ENCODE data around the gene KIRREL1.

Gene KIRREL1

GRCh38 chr1:158020259-158020885 is 26.9 kb downstream of the KIRREL1 start:
- TF ChIP-seq CTCF (IDR thresholded peaks at IDR 0.05; ENCODE audit: low read depth, low read length, missing control alignments), result no peak
- no peak for DNase-seq (ENCODE audit: low read depth)

GRCh38 chr1:158020886-158021620 is 27.6 kb downstream of the KIRREL1 start:
- TF ChIP-seq CTCF (IDR thresholded peaks at IDR 0.05; ENCODE audit: low read depth, low read length, missing control alignments), result no peak
- H3K4me3 ChIP-seq (ENCODE audit: low read depth, low read length), result no peak overlapping the region
- no peak for DNase-seq (ENCODE audit: low read depth)

More at GRCh38 chr1:158020259-158020885, 26.9 kb downstream of the KIRREL1 start:
- H3K4me3 ChIP-seq (ENCODE audit: low read depth, low read length), result no peak overlapping the region

- no peak for TF ChIP-seq CTCF (IDR thresholded peaks at IDR 0.05; ENCODE audit: low read depth, low read length, missing control alignments)
- DNase-seq (ENCODE audit: low read depth), result no peak
- H3K4me3 ChIP-seq (ENCODE audit: low read depth, low read length), result no peak overlapping the region
These were observed 28.3 kb downstream of the KIRREL1 start for GRCh38 chr1:158021721-158022120.

DNA sequence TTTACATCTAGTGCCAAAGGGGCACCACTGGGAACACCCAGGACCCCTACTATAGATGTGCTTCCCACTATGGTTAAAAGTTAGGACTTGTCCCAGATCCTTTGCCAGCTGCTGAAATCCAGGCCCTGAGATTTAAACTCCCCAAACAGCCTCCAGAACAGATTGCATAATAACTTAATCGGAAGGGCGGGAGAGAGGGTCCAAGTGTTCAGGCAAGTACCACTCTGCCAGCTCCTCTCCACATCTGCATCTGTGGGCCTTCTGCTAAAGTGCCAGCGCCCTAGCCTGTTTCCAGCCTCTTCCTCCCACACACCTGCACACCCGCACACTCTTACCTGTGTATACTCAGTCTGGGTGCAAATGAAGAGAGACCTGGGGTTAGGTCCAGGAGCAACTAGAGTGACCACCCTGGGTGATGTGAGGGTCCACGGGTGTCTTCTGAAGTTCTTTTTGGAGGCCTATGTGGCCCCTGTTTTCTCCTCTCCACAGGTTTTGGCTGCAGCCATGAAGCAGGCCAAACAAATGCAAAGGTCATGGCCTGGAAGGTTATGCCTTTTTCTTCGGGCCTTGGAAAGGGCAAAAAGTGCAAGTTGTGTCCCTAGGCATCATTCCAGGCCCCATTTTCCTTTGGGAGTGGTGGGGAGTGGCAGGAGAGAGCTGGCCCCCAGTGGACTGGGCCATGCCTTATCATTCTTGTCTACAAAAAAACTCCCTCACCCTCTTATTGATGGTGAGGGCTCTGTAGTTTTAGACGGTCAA is 29.3 kb downstream of the KIRREL1 start:
- DNase-seq (ENCODE audit: low read depth), result no peak
- no peak for TF ChIP-seq CTCF (IDR thresholded peaks at IDR 0.05; ENCODE audit: low read depth, low read length, missing control alignments)
- no peak overlapping the region for H3K4me3 ChIP-seq (ENCODE audit: low read depth, low read length)

- no peak for DNase-seq (ENCODE audit: low read depth)
- TF ChIP-seq CTCF (IDR thresholded peaks at IDR 0.05; ENCODE audit: low read depth, low read length, missing control alignments), result no peak
- H3K4me3 ChIP-seq (ENCODE audit: low read depth, low read length), result no peak overlapping the region
These were observed 31.3 kb downstream of the KIRREL1 start for GRCh38 chr1:158024737-158025136.

DNA sequence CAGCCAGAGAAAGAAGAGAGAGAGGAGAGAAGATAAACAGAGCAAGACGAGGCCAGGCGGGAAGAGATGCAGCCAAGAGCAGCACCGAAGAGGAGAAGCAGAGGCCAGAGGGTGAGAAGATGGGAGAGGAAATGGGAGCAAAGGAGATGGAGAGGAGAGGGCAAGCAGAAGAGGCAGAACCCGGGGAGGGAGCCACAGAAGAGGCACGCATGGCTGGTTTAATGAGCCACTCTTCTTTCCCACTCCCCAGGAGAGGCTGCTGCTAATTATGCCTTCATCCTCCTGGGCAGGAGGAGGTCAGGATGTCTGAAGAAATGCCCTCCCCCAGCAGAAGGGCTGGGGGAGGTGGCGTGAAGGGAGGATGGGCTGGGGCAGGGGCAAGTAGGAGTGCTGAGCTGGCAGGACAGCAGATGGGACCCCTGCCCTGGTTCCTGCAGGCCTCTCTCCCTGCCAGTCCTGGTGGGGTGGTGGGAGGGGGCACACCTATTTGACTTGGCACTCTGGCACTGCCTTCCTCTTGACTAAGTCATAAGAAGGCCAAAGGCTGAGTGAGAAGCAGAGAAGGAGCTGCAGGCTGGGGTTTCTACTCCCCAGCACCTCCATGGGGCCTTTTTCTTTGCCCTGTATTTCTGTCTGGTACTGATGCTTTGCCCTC is 32.3 kb downstream of the KIRREL1 start:
- TF ChIP-seq CTCF (IDR thresholded peaks at IDR 0.05; ENCODE audit: low read depth, low read length, missing control alignments), result no peak
- no peak overlapping the region for H3K4me3 ChIP-seq (ENCODE audit: low read depth, low read length)
- DNase-seq (ENCODE audit: low read depth), result no peak

All from GM12864 (cell line).